Glutamatergic neuron (in vitro differentiated cells): Measurements from ENCODE around the gene SEMA3F. TPM values are rescaled to one million over a fixed set of nuclear protein-coding genes. Genes with fewer than 3 reads are reported as not detected.

Experiments used
- DNase-seq: peaks from one replicate; pipeline ENCODE4 v3.0.0; 2022
- H3K27ac Mint-ChIP-seq: one replicate; pipeline ENCODE4 v1.8.0; 2020; ENCODE audit warnings: mild to moderate bottlenecking, mixed read lengths, inconsistent platforms; ENCODE audit not compliant: unreplicated experiment
- H3K27me3 Mint-ChIP-seq: one replicate; pipeline ENCODE4 v1.8.0; 2020; ENCODE audit warnings: mild to moderate bottlenecking, moderate library complexity, mixed read lengths, inconsistent platforms; ENCODE audit not compliant: unreplicated experiment
- H3K36me3 Mint-ChIP-seq: one replicate; pipeline ENCODE4 v1.8.0; 2020; ENCODE audit warnings: mild to moderate bottlenecking, mixed read lengths, inconsistent platforms; ENCODE audit not compliant: unreplicated experiment
- H3K4me1 Mint-ChIP-seq: one replicate; pipeline ENCODE4 v1.8.0; 2020; ENCODE audit warnings: mild to moderate bottlenecking, low read depth, mixed read lengths, inconsistent platforms; ENCODE audit not compliant: unreplicated experiment
- H3K4me3 Mint-ChIP-seq: one replicate; pipeline ENCODE4 v1.8.0; 2020; ENCODE audit warnings: mild to moderate bottlenecking, mixed read lengths, inconsistent platforms; ENCODE audit not compliant: unreplicated experiment
- H3K9me3 Mint-ChIP-seq: one replicate; pipeline ENCODE4 v1.8.0; 2020; ENCODE audit warnings: mild to moderate bottlenecking, moderate library complexity, mixed read lengths, inconsistent platforms; ENCODE audit not compliant: unreplicated experiment
- total RNA-seq: library from RNA; stranded (reverse); fragmentation: NEBNext Ultra II Directional; extraction: Animal tissue kit (Norgen Biotek cat#: 25700); gene quantifications from one replicate; pipeline ENCODE4 v1.2.1, GENCODE V29; 2021; ENCODE audit not compliant: unreplicated experiment
- TF ChIP-seq, protein P1 (sequence below): fragments of 200-600 bp; sonication (generic); IDR thresholded peaks from one replicate; pipeline ENCODE4 v1.5.0; 2021; ENCODE audit not compliant: partially characterized antibody, unreplicated experiment

The SEMA3F gene
- total RNA-seq, 1 donor from 2014 or later = 41.2 TPM

DNA sequence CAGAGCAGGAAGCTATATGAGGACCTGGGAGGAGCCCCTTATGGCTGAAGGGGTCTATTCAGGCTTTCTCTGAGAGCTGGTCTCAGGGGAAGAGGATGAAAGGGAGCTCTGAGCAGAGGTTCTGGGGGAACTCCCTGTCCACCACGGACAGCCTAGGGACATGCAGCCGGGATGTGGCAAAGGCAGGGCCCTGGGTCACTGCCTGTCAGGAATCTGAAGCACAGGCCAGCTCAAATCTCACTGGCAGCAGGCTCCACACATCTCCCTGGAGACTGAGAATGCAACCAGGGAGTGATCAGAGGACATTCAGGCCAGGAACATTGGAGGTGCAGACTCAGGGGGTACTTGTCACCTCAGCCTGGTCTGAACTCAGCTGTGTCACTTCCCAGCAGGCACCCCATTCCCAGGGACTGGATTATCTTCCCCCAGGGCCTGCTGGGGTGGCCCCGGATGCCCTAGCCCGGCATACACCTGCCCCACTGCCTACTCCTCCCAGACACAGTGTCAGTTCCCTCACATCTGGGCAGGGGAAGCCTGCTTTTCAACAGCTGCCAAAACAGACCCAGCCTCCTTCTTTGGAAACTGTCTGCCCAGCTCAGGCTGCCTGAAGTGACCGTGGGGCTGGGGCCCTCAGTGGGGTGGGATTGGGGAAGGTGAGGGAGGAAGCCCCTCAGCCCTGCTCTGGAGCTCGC lies 18.3 kb upstream of the SEMA3F start:
- Mint-ChIP-seq H3K36me3 (no peaks in the 10 kb centered on the region), H3K27me3 (peaks cover 12% of the 10 kb centered on the region), H3K4me3 (no peak overlapping the region), H3K9me3 (peaks cover 7% of the 10 kb centered on the region), H3K4me1 (peaks cover 3% of the 10 kb centered on the region), H3K27ac (no peak overlapping the region)
- no peak for DNase-seq
- TF ChIP-seq, protein P1, sequence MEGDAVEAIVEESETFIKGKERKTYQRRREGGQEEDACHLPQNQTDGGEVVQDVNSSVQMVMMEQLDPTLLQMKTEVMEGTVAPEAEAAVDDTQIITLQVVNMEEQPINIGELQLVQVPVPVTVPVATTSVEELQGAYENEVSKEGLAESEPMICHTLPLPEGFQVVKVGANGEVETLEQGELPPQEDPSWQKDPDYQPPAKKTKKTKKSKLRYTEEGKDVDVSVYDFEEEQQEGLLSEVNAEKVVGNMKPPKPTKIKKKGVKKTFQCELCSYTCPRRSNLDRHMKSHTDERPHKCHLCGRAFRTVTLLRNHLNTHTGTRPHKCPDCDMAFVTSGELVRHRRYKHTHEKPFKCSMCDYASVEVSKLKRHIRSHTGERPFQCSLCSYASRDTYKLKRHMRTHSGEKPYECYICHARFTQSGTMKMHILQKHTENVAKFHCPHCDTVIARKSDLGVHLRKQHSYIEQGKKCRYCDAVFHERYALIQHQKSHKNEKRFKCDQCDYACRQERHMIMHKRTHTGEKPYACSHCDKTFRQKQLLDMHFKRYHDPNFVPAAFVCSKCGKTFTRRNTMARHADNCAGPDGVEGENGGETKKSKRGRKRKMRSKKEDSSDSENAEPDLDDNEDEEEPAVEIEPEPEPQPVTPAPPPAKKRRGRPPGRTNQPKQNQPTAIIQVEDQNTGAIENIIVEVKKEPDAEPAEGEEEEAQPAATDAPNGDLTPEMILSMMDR = no peak

DNA sequence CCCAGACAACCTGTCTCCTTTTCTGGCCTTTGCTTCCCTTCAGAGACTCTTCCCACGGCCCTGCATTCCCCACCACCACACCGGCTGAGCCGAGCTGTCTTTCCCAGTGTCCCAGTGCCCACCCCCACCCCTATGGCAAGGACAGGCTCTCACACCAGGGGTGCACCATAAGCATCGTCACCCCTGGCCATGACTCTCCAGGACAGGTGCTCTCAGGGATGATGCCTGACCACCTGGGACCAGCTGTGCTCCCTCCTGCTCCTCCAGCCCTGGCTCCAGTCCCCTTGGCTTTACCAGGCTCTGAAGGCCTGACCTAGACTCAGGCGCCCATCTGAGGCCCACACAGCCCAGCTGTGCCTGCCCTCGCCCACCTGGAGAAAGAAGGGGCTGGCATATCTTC lies 17.6 kb upstream of the SEMA3F start:
- Mint-ChIP-seq H3K27ac (no peak overlapping the region), H3K4me3 (no peak overlapping the region), H3K36me3 (no peaks in the 10 kb centered on the region), H3K9me3 (peaks cover 7% of the 10 kb centered on the region), H3K4me1 (peaks cover 1% of the 10 kb centered on the region), H3K27me3 (peaks cover 13% of the 10 kb centered on the region)
- DNase-seq = no peak
- TF ChIP-seq, protein P1 = no peak

DNA sequence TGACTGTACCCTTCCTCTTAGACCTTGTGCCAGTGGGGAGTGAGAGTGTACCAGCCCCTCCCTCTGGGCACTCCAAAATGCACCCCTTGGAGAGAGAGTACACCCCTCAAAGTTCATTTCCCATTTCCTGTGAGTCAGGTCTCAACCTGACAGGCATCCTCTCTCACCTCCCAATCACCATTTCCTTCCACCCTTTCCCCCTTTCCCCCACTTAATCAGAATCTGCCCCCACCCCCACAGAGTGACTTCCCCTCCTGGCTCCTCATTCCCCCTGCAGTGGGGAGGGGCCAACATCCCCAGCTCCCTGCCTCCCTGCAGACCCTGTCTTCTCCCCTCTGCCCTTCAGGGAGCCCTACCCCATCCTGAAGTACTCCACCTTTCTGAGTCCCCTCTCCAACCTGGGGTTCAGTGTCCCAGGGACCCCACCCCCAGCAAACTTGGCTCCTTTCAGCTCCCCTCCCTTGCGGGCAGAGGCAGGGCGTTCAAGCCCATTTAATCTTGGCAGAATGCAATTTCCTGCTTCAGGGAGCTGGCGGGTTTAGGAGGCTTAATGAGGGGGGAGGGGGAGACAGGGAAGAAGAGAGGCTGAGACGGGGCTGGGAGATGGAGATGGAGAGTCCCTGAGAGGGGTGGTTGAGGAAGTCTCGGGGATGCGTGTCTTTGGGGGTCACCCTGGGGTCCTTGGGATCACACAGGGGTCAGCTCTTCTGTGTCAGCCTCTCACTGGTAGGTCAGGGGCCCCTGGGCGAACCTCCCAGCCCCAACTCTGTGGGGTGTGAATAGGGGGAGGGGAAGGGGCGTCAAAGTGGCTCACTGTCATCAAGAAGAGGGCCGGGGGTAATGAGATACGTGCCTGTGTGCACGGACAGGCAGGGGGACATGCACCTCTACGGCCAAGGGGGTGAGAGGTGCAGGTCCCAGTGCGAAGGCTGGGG lies 16.6 kb upstream of the SEMA3F start:
- H3K27ac Mint-ChIP-seq = no peak overlapping the region
- TF ChIP-seq, protein P1 = no peak
- no peaks in the 10 kb centered on the region for H3K4me1 Mint-ChIP-seq
- no peak for DNase-seq
- no peaks in the 10 kb centered on the region for H3K36me3 Mint-ChIP-seq
- peaks cover 13% of the 10 kb centered on the region for H3K27me3 Mint-ChIP-seq
- peaks cover 7% of the 10 kb centered on the region for H3K9me3 Mint-ChIP-seq
- H3K4me3 Mint-ChIP-seq = no peak overlapping the region

DNA sequence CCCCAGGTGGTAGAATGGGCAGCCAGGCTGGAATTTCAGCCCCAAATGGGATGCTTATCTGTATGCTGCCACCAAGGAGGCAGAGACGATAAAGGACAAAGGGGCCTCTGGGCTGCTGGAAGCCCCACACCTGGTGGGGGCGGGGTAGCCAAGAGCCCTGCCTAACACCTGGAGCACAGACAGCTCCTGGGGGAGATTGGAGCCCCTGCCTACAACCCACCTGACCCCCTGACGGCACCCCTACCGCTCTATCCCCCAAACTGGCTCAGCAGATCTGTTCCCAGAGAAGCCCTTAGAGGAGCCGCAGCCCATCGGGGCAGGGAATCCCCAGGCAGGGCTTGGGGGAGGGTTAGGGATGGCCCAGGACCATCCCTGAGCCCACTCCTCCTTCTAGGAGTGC lies 15.8 kb upstream of the SEMA3F start:
- TF ChIP-seq, protein P1 = no peak
- no peaks in the 10 kb centered on the region for H3K4me1 Mint-ChIP-seq
- H3K27me3 Mint-ChIP-seq = peaks cover 10% of the 10 kb centered on the region
- no peaks in the 10 kb centered on the region for H3K36me3 Mint-ChIP-seq
- no peak overlapping the region for H3K4me3 Mint-ChIP-seq
- no peak for DNase-seq
- H3K9me3 Mint-ChIP-seq = peaks cover 3% of the 10 kb centered on the region
- H3K27ac Mint-ChIP-seq = no peak overlapping the region
